GM19397 (cell line): ENCODE data around the gene TPSB2.

Source experiments
- ATAC-seq: cut with Tn5 transposase; IDR thresholded peaks from one replicate; pipeline ENCODE4 v1.9.1; 2021; ENCODE audit warnings: mild to moderate bottlenecking, moderate library complexity; ENCODE audit not compliant: unreplicated experiment

TPSB2 gene

DNA sequence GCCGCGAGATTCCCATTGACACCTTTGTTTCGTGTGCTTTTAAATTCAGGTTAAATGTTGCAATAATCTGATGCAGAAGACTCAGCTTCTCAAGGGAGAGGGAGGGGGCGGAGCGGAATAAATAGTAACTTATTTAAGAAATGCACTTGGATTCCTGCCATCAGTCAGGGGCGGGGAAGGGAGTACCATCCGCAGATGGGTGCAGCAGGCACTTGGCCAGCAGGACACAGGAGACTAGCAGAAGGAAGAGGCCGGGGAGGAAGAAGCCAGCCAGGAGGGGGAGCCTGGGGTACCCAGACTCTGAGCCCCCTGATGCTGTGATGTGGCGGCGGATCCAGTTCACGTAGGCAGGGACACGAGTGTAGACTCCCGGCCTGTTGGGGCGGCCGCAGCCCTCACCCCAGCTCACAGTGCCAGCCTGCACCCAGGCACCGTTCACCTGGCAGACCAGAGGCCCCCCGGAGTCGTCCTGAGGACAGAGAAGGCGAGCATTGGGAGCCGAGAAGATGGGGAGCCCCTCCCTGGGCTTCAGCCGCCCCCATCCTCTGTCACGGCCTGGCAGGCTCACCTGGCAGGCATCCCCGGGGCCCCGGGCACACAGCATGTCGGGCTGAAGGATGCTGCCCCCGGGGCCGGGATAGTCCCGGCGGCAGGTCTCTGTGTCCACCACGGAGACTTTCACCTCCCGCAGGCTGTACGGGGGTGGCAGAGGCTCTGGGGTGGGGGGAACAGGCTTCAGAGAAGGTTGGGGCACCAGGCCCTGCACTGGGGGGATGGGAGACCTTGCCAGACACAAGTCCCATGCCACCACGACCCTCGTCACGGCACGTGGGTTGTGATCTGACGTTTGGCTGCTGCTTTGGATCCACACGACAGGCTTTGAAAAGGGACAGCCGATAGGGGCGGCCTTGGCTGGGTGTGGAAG is 8.1 kb downstream of the TPSB2 start:
- no peak for ATAC-seq

DNA sequence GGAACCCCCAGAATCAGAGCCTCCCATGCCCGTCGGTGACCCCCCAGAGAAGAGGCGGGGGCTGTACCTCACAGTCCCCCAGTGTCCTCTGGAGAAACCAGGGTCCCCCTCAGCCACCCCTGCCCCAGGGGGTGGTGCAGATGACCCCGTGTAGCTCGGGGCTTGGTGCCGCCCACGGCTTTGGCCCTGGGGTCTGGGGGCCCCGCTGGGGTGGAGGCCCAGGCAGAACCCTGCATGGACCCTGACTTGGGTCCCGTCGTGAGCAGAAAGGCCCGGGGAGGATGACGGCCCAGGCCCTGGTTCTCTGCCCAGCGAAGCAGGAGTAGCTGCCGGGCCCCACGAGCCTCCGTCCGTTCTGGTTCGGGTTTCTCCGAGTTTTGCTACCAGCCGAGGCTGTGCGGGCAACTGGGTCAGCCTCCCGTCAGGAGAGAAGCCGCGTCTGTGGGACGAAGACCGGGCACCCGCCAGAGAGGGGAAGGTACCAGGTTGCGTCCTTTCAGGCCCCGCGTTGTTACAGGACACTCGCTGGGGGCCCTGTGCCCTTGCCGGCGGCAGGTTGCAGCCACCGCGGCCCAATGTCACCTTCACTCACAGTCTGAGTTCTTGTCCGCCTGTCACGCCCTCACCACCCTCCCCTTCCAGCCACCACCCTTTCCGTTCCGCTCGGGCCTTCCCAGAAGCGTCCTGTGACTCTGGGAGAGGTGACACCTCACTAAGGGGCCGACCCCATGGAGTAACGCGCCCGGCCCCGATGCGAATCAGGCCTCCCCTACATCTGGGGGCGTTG is 8.9 kb downstream of the TPSB2 start:
- no peak for ATAC-seq

DNA sequence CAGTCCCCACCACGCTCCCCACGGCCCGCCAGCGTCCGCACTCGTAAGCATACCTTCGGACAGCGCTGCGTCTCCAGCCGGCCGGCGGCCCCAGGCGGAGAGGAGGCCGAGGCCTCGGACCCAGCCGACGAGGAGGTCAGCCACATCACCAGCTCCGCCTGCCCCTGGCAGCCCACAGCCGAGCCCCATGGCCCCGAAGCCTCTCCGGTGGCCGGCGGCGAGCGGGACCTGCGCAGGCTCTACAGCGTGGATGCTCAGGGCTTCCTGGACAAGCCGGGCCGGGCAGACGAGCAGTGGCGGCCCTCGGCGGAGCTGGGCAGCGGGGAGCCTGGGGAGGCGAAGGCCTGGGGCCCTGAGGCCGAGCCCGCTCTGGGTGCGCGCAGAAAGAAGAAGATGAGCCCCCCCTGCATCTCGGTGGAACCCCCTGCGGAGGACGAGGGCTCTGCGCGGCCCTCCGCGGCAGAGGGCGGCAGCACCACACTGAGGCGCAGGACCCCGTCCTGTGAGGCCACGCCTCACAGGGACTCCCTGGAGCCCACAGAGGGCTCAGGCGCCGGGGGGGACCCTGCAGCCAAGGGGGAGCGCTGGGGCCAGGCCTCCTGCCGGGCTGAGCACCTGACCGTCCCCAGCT is 9.8 kb downstream of the TPSB2 start:
- ATAC-seq, result no peak

DNA sequence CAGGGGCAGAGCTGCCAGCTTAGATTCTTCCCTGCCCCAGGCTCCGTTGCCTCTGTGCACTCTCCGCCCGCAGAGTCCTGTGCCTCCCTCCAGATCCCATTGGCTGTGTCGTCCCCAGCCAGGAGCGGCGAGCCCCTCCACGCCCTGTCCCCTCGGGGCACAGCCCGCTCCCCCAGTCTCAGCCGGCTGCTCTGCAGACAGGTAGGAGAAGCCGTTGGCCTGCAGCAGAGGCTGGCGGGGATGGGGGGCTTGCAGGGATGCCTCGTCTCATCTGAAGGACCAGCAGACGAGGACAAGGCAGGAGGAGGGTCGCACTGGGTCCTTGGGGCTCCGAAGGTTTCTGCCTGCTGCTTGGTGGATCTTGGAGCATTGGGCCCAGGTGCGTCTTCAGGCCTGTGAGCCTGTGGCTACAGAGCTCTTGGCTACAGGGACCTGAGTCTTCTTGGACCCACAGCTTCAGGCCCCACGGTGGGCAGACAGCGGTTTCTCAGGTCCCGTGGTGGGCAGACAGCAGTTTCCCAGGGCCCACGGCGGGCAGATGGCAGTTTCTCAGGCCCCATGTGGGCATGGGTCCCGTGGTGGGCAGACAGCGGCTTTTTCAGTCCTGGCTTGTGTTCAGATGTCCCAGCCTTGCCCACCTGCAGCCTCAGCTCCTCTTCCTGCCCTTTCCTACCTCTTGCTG is 10.9 kb downstream of the TPSB2 start:
- ATAC-seq, result no peak

DNA sequence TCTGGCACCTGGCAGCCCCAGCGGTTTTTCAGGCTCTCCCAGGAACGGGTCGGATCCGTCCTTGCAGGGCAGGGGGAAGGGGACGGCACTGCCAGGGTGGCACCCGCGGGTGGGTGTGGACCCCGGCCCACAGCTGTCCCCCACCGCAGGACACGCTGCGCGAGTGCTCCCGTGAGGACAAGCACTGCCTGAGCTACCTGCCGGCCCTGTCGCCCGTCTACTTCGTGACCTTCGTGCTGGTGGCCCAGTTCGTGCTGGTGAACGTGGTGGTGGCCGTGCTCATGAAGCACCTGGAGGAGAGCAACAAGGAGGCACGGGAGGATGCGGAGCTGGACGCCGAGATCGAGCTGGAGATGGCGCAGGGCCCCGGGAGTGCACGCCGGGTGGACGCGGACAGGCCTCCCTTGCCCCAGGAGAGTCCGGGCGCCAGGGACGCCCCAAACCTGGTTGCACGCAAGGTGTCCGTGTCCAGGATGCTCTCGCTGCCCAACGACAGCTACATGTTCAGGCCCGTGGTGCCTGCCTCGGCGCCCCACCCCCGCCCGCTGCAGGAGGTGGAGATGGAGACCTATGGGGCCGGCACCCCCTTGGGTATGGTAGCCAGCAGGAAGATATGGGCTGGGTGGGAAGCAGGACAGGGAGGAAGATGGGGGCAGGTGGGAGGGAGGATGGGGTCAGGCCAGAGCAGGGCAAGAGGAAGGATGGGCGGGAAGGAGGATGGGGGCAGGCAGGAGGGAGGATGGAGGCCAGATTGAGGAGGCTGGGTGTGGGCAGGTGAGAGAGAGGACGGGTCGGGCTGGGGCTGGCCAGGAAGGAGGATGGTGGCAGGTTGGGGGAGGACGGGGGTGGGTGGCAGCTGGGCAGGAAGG is 11.7 kb downstream of the TPSB2 start:
- ATAC-seq, result no peak

DNA sequence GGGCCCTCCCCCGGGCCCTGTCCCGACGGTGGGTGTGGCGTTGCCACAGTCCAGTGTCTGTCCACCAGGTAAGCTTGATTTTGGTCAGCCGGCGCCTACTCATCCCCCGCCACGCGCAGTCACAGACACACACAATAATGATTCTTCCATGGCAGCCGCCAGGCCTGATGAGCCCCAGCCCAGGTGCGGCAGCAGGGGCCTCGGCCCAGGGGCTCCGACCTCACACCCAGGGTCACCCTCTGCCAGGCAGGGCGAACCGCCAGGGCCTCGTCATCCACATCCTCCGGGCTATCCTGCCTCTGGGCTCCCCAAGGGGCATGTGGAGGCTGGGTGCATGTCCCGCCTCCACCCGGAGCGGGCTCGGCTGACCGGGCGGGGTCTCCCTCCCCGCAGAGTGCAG is 12.5 kb downstream of the TPSB2 start:
- ATAC-seq, result no peak

DNA sequence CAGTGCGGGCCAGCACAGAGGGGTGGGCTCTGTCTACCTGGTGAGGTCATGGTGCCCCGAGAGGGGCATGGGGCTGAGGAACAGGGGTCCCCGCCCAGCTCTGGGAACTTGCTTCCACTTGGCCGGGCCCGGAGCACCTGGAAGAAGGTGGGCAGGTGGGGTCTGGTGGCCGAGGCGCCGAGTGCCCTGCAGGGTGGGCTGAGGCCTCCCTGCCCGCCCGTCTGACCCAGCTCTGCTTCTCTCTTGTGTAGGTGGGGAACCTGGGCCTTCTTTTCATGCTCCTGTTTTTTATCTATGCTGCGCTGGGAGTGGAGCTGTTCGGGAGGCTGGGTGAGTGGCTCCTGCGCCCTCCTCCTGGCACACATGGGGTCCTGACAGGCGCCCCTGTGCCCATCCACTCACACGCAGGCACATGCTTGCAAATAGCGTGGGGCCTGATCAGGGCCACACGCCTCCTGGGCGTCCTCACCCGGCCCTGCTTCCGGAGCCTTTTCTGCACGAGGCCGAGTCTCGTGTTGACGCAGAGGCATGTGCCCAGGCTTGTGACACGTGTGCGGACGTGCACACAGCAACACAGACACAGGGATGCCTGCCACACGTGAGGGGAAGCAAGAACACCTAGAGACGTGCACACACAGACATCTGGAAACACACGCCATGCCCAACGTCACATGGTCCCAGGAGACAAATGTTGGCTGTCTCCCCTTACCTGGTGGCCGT is 13.1 kb downstream of the TPSB2 start:
- ATAC-seq, result no peak

DNA sequence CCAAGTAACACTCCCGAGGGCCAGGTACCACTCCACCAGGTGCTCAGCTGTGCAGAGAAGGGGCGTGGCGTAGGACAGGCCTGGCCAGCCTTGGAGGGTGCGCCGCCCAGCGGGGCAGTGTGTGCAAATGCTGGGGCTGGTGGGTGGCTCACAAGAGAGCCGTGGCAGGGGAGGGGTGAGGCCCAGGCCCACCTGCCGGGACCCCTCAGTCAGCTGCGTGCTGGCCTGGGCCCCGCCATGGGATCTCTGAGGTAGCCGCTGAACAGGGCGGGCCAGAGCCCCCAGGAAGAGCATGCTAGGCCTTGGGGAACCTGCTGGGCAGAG is 13.7 kb downstream of the TPSB2 start:
- no peak for ATAC-seq

DNA sequence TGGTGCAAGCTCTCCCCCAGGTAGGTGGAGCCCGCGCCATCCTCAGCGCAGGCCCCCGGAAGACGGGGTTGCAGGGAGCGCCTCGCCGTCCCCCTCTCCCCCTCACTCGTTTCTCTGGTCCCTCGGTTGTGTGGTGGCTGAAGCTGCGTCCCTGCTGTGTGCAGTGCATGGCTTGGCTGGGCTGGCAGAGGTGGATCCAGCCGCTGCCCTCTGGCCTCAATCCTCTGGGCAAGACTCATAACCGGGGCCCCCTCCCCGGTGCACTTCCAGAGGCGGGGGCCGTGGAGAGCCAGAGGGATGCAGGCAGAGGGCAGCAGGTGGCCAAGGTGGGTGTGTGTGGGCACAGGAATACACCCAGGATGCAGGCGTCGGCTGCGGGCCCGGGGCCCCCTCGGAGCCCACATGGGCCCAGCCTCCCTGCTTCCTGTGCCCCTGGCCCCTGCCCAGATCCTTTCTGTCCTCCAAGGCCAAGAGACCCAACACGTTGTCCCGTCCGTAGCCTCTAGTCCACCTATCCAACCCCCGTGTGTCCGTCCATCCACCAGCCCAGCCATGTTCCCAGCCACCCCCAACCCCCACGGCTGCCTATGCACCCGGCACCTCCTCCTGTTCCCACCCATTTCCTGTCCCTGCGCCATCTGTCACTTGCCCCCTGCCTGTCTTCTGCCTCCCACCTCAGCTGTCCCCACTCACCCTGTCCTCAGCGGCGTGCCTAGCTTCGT is 14.2 kb downstream of the TPSB2 start:
- no peak for ATAC-seq

DNA sequence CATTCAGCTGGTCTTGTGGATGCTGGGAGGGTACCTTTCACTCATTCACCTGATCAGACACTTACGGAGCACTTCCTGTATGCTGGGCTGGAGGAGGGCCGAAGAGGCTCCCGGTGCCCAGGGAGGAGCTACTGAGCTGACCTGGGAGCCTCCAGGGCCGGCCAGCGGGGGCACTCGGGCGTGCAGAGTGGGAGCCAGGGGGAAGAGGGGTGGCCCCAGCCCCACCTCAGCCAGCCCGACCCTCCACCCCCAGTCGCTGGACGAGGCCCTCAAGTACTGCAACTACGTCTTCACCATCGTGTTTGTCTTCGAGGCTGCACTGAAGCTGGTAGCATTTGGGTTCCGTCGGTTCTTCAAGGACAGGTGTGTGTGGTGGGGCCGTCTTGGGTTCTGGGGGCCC is 15.3 kb downstream of the TPSB2 start:
- no peak for ATAC-seq

DNA sequence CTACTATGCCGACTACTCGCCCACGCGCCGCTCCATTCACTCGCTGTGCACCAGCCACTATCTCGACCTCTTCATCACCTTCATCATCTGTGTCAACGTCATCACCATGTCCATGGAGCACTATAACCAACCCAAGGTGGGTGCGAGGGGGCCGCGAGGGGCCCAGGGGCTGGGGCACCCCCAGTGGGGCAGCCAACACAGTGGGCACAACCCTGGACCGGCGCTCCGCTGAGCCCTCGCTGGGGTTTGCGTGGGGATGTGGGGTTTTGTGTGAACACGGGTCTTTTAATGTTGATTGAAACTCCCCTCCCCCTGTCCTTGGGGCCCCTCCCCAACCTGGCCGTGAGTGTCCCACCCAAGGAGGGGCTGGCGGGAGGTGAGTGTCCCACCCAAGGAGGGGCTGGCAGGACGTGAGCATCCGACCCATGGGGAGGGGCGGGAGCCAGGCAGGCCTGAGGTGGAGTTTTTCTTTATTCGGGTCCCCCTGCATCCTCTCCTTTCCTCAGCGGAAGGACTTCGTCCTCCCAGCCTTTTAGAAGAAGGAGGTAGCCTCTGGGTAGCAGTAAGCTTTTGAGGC is 16.1 kb downstream of the TPSB2 start:
- ATAC-seq, result no peak

DNA sequence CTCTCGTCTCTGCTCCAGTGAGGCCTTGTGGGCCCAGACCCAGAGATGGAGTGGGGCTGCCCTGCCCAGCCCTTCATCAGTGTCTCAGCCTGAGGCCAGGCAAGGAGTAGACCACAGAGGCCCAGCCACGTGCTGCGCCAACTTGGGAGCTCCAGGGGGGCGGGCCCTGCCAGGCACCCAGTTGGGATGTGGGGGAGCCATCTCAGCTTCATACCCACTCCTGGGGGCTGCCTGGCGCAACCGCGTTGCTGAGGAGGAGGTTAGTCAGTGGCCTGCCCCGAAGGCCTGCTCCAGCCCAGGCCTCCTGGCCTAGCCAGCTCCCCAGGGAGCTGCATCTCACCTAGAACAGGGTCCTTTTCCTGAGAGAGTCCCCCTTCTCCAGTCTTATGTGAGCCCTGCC is 16.8 kb downstream of the TPSB2 start:
- ATAC-seq, result no peak

DNA sequence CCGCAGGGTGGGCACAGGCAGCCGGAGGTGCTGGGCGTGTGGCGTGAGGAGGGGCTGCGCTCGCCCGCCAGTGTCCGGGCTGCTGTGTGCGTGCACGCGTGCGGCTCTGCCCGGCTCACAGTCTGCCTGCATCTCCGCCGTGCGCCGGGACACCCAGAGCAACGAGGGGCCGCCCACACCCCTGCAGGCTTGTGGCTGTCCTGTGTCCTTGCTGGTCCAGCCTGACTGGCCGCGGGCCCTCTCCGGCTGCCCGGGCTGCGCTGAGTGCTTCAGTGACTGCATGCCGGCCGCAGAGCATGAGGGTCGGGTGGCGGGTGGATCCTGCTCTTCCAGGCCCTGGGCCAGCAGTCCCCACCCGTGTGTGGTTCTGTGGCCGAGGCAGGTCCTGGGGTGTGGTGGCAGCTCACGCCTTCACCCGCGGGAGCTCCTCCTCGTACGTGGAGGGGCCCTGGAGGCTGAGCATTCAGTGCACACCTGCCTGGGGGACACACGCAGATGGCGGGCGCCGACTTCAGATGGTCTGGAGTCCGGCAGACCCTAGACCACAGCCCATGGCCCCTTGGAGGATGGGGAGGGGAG is 17.3 kb downstream of the TPSB2 start:
- ATAC-seq, result no peak

DNA sequence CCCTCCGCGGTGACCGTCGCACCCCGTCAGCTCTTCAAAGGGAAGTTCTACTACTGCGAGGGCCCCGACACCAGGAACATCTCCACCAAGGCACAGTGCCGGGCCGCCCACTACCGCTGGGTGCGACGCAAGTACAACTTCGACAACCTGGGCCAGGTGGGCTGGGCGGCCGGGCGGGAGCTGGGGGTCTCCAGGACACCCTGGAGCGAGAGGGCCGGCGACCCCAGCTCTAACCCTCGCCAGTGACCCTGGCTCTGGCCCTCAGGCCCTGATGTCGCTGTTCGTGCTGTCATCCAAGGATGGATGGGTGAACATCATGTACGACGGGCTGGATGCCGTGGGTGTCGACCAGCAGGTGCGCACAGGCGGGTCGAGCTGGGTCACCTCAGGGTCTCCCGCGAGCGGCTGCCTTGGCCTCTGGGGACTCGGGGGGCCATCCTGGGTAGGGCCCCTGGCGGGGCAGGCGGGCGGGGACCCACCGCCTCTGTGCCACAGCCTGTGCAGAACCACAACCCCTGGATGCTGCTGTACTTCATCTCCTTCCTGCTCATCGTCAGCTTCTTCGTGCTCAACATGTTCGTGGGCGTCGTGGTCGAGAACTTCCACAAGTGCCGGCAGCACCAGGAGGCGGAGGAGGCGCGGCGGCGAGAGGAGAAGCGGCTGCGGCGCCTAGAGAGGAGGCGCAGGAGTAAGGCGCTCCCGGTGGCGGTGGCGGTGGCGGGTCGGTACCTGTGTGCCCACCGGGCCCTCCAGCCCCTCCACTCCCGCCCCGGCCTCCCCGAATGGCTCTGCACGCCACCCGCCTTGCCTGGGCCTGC is 18.3 kb downstream of the TPSB2 start:
- no peak for ATAC-seq

DNA sequence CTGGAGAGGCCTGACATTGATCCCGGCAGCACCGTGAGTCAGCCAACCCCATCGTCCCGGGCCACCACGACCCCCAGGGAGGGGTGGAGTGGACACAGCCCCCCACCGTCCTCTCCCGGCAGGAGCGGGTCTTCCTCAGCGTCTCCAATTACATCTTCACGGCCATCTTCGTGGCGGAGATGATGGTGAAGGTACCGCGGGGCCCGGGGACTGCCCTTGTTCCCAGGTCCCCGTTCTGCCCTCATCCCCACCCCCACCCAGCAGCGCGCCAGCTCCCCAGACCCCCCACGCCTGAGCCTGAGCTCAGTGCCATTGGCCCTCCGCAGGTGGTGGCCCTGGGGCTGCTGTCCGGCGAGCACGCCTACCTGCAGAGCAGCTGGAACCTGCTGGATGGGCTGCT is 19.5 kb downstream of the TPSB2 start:
- no peak for ATAC-seq

DNA sequence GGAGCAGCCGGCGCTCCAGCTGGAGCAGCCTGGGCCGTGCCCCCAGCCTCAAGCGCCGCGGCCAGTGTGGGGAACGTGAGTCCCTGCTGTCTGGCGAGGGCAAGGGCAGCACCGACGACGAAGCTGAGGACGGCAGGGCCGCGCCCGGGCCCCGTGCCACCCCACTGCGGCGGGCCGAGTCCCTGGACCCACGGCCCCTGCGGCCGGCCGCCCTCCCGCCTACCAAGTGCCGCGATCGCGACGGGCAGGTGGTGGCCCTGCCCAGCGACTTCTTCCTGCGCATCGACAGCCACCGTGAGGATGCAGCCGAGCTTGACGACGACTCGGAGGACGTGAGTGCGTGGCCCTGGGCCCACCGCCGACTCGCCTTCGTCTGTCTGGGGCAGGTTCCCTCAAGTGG is 20.9 kb downstream of the TPSB2 start:
- no peak for ATAC-seq

DNA sequence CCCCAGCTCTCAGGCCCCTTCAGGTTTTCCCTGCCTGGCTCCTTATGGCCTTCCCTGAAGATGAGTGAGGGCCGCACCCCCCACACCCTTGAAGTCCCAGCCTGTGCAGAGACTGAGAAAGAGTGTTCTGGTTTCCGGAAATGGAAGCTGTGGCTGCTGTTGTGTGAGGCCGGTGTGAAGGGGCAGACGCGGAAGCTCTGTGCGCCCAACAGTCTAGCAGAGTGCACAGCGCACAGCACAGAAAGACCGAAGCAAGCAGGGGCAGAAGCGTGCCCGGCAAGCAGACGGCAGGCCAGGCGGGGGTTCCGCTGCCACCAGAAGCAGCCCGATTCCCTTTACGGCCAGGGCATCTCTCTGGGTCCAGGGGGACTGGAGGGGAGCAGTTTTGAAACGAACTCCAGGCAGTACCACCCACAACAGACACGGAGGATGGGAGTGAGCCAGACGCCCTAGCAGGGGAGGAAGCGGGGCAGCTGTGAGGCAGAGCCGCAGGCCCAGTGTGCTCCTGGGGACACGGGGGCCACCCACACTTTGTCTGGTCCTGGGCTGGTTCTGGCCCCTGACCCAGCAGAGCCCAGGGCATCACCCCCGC is 21.6 kb downstream of the TPSB2 start:
- no peak for ATAC-seq
